GM19035 (cell line): ENCODE measurements around the gene BCL11A.

Source experiments
- ATAC-seq: cut with Tn5 transposase; IDR thresholded peaks from one replicate; pipeline ENCODE4 v1.9.1; 2021; ENCODE audit not compliant: unreplicated experiment

BCL11A gene

DNA sequence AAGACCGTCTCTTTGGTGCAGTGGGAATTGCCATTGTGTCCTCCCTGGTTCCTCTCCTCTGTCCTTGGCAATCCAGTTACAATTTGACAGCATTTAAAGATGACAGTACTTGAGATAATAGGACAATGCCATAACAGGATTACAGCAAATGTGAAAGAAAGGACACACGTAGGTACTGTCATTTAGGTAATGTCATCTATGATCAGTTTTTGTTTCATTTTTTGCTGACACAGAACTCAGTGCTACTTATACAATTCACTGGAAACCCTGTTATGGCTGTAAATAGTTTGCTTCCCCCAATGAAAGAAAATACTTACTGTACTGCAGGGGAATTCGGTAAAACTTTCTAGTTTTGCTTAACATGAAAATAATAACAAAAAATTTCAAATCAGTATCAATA is 65.2 kb downstream of the BCL11A start:
- no peak for ATAC-seq

DNA sequence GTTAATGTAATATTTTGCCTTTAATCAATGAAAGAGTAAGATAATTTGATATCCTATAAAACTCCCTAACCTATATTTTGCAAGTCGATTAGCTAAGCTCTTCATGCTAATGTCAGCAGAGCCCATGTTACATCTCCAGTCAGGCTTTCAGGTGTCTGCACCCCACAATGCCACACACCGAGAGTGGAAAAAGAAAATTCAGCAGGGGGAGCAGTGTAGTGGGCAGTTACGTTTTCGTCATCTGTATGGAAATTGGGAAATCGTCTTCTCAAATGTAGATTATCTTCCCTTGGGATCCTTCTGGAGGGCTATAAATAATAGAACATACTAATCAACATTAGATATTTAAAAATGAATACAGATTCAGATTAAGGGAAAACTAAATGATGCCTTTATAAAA is 66.3 kb downstream of the BCL11A start:
- ATAC-seq = no peak

GRCh38 chr2:60486551-60486950 is 66.9 kb downstream of the BCL11A start:
- ATAC-seq = no peak

DNA sequence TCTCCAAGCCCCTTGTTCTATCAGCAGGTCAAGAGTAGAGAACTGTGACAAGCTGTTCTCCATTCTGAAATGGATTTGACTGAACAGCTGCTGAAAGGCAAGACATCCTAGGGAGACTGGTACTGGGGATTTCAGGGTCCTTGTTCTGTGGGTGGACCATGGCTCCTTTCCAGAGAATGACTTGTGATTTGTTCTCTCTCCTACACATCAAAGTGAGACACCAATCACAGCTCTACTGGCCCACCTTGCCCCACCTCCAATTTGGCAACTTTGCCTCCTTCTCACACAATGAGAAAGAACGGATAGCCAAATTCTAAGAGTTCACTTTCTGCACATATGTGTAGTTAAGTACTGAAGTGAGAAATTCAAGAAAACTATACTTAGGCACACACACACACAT is 67.4 kb downstream of the BCL11A start:
- no peak for ATAC-seq

DNA sequence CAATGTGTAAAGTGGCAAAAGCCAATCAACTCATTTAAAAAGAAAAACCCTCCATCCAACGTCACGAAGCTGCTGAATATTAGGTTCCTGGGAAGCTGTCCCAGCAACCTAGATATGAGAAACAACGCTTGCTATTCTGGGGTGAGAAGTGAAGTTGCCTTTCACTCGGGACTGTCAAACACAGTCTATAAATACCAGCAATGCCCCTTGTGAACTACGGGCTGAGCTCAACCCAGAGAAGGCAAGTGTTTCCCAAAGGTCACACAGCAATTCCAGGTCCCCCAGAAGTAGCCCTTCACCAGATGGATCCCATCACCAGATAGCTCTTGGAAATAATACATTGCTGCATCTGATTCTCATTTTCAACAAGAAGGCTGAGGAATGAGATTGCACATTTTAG is 67.9 kb downstream of the BCL11A start:
- no peak for ATAC-seq

DNA sequence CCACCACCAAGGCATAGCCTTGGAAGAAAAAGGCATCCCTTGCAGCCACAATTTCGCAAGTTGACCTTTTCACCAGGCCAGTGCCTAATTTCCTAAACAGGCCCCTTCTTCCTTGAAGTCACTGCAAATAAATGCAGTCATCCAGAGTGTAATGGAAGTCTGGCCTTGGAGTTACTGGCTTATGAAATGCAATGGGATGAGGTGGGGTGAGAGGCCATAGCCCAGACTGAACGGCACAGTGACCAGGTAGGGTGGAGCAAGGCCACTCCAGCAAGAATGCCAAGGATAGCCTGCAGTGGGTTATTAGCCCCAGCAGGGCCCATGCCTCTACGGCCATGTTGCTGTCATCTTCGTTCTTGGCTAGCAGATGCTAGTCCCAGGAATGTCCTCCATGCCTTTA is 68.4 kb downstream of the BCL11A start:
- ATAC-seq = no peak

DNA sequence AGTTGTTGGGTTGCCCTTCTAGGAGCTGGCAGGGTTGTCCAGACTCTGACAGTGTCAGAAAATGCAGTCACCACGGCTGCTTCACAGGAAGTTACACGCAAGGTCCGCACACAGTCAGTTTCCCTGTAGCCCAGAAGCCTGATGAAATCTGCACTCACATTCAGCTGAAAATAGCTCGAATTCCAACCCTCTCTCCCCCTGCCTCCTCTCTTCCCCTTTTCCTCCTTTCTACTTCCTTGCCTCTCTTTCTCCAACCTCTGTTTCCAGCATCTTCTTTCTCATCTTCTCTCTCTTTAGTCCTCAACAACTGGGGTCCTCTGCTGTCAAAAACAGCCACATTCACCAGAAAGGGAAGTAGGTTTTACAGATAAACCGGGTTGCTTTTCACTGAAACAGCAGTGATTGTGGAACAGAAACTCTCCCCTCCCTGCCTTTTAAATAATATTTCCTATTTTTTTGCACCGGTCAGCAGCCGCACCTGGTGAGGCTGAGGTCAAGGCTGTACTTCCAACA is 69.3 kb downstream of the BCL11A start:
- no peak for ATAC-seq

GRCh38 chr2:60483401-60483800 is 70.1 kb downstream of the BCL11A start:
- ATAC-seq = no peak

GRCh38 chr2:60482222-60482621 is 71.2 kb downstream of the BCL11A start:
- no peak for ATAC-seq

GRCh38 chr2:60481257-60481656 is 72.2 kb downstream of the BCL11A start:
- no peak for ATAC-seq

DNA sequence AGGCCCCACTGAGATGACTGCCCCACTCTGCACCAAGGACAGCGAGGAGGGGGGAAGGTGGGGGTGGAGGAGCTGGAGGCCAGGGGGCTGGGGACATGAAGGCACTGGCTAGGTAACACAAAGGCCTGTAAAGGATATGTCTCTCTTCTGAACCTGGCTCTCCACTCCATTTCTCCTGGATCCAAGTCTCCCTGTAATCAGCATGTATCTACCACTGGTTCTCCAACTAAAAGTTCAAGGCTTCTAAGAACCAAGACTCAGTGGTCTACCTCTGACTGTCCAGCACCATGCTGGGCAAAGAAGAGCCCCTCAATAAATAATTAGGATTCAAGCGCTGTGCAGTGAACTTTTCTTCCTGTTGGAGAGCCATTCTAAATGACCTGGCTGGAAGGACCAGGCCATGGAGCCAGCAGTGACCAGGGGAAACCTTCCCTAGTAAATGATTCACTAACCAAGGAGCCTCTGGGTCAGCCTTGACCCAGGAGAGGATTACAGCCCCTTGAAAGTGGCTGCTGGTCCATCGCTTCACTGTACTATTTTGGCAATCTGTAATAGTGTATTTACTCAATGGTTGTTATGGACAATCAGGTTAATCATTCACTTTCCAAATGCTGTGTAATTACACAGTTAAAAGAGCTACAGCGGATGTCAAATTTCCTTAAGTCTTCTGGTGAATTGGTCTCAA is 73.2 kb downstream of the BCL11A start:
- no peak for ATAC-seq

GRCh38 chr2:60479226-60480088 is 74.0 kb downstream of the BCL11A start:
- no peak for ATAC-seq

- ATAC-seq = no peak
Observed at GRCh38 chr2:60478660-60479059, 74.8 kb downstream of the BCL11A start.

GRCh38 chr2:60476206-60476954 is 77.1 kb downstream of the BCL11A start:
- no peak for ATAC-seq

GRCh38 chr2:60475123-60475830 is 78.2 kb downstream of the BCL11A start:
- no peak for ATAC-seq

GRCh38 chr2:60474301-60474700 is 79.2 kb downstream of the BCL11A start:
- ATAC-seq = no peak

- no peak for ATAC-seq
Observed at GRCh38 chr2:60473546-60473945, 79.9 kb downstream of the BCL11A start.

- ATAC-seq = no peak
Observed at GRCh38 chr2:60472663-60473289, 80.7 kb downstream of the BCL11A start.

GRCh38 chr2:60472041-60472440 is 81.4 kb downstream of the BCL11A start:
- no peak for ATAC-seq

- no peak for ATAC-seq
Observed at GRCh38 chr2:60470340-60470739, 83.1 kb downstream of the BCL11A start.
